HG02884 (cell line): Measurements from ENCODE around the gene MIOX.

ENCODE experiments used
- ATAC-seq: cut with Tn5 transposase; IDR thresholded peaks from one replicate; pipeline ENCODE4 v1.9.1; 2021; ENCODE audit warnings: mild to moderate bottlenecking, moderate library complexity; ENCODE audit not compliant: unreplicated experiment

The MIOX gene

GRCh38 chr22:50473088-50473487 lies 13.6 kb upstream of the MIOX start:
- no peak for ATAC-seq

GRCh38 chr22:50473855-50474671 lies 12.6 kb upstream of the MIOX start:
- no peak for ATAC-seq

GRCh38 chr22:50474710-50475651 lies 11.7 kb upstream of the MIOX start, which contains the start of gene SBF1:
Gene SBF1 (minus strand): TSS chr22:50475035. CDS start chr22:50474840, 195 bp downstream.
- peak; percentile 68 for ATAC-seq

- no peak for ATAC-seq
Measured at GRCh38 chr22:50475652-50476002, 11.0 kb upstream of the MIOX start.

GRCh38 chr22:50476868-50477267 lies 9.8 kb upstream of the MIOX start:
- ATAC-seq: no peak

GRCh38 chr22:50477923-50478322 lies 8.7 kb upstream of the MIOX start:
- ATAC-seq: no peak

- ATAC-seq: no peak
Measured at GRCh38 chr22:50479721-50480120, 6.9 kb upstream of the MIOX start.

GRCh38 chr22:50481045-50481439 lies 5.6 kb upstream of the MIOX start:
- ATAC-seq: no peak

- ATAC-seq: no peak
Measured at GRCh38 chr22:50481440-50482106, 5.1 kb upstream of the MIOX start, which contains the start of gene ADM2. Gene ADM2 (plus strand): TSS chr22:50481543. CDS start chr22:50481848, 305 bp downstream.

- ATAC-seq: no peak
Measured at GRCh38 chr22:50482107-50483074, 4.3 kb upstream of the MIOX start.

- ATAC-seq: no peak
Measured at GRCh38 chr22:50483106-50483505, 3.6 kb upstream of the MIOX start.

- ATAC-seq: no peak
Measured at GRCh38 chr22:50483556-50483955, 3.1 kb upstream of the MIOX start.

GRCh38 chr22:50483977-50484853 lies 2.4 kb upstream of the MIOX start:
- no peak for ATAC-seq

- no peak for ATAC-seq
Measured at GRCh38 chr22:50485221-50486131, 1.2 kb upstream of the MIOX start.

- no peak for ATAC-seq
Measured at GRCh38 chr22:50487290-50488005, 789 bp downstream of the MIOX start.

GRCh38 chr22:50488006-50488677 lies 1.5 kb downstream of the MIOX start:
- no peak for ATAC-seq

- ATAC-seq: no peak
Measured at GRCh38 chr22:50488886-50489285, 2.2 kb downstream of the MIOX start.
